ENCODE data around the gene SNAPC2.

SNAPC2 gene

GRCh38 chr19:7898967-7899366, 21.2 kb upstream of the SNAPC2 start:
- Histone ChIP-seq H3K4me1 (ENCODE audit: insufficient read depth, poor library complexity, severe bottlenecking) (peaks cover 21% of the 10 kb centered on the region), H3K9me3 (ENCODE audit: severe bottlenecking) (no peaks in the 10 kb centered on the region), H3K4me3 (ENCODE audit: severe bottlenecking) (no peak overlapping the region), H3K27ac (ENCODE audit: poor library complexity, severe bottlenecking) (no peak overlapping the region), H3K27me3 (ENCODE audit: insufficient read depth, poor library complexity, severe bottlenecking) (no peaks in the 10 kb centered on the region), H3K36me3 (ENCODE audit: low read depth) (peaks cover 13% of the 10 kb centered on the region)
- TF ChIP-seq CTCF (IDR thresholded peaks at IDR 0.05; ENCODE audit: poor library complexity, severe bottlenecking) = no peak
- DNase-seq (ENCODE audit: low spot score) = no peak
- ATAC-seq (ENCODE audit: low read depth) = no peak

GRCh38 chr19:7899751-7900378, 20.3 kb upstream of the SNAPC2 start:
- H3K9me3 ChIP-seq (ENCODE audit: severe bottlenecking) = no peaks in the 10 kb centered on the region
- no peak for ATAC-seq (ENCODE audit: low read depth)
- peaks cover 17% of the 10 kb centered on the region for H3K4me1 ChIP-seq (ENCODE audit: insufficient read depth, poor library complexity, severe bottlenecking)
- TF ChIP-seq CTCF (IDR thresholded peaks at IDR 0.05; ENCODE audit: poor library complexity, severe bottlenecking) = no peak
- H3K27me3 ChIP-seq (ENCODE audit: insufficient read depth, poor library complexity, severe bottlenecking) = no peaks in the 10 kb centered on the region
- peak; percentile 59 for DNase-seq (ENCODE audit: low spot score)
- H3K4me3 ChIP-seq (ENCODE audit: severe bottlenecking) = no peak overlapping the region
- H3K36me3 ChIP-seq (ENCODE audit: low read depth) = peaks cover 13% of the 10 kb centered on the region
- H3K27ac ChIP-seq (ENCODE audit: poor library complexity, severe bottlenecking) = peak overlapping the region; percentile 67

- ATAC-seq (ENCODE audit: low read depth) (no peak), DNase-seq (ENCODE audit: low spot score) (peak; percentile 45)
- Histone ChIP-seq H3K27me3 (ENCODE audit: insufficient read depth, poor library complexity, severe bottlenecking) (no peaks in the 10 kb centered on the region), H3K4me1 (ENCODE audit: insufficient read depth, poor library complexity, severe bottlenecking) (peaks cover 15% of the 10 kb centered on the region), H3K27ac (ENCODE audit: poor library complexity, severe bottlenecking) (peak overlapping the region; percentile 67), H3K36me3 (ENCODE audit: low read depth) (peaks cover 17% of the 10 kb centered on the region), H3K9me3 (ENCODE audit: severe bottlenecking) (no peaks in the 10 kb centered on the region), H3K4me3 (ENCODE audit: severe bottlenecking) (no peak overlapping the region)
- no peak for TF ChIP-seq CTCF (IDR thresholded peaks at IDR 0.05; ENCODE audit: poor library complexity, severe bottlenecking)
Measured at GRCh38 chr19:7900401-7900870, 19.7 kb upstream of the SNAPC2 start.

GRCh38 chr19:7900931-7901330, 19.2 kb upstream of the SNAPC2 start:
- no peaks in the 10 kb centered on the region for H3K27me3 ChIP-seq (ENCODE audit: insufficient read depth, poor library complexity, severe bottlenecking)
- H3K27ac ChIP-seq (ENCODE audit: poor library complexity, severe bottlenecking) = peak overlapping the region; percentile 67
- no peak for TF ChIP-seq CTCF (IDR thresholded peaks at IDR 0.05; ENCODE audit: poor library complexity, severe bottlenecking)
- H3K36me3 ChIP-seq (ENCODE audit: low read depth) = peaks cover 22% of the 10 kb centered on the region
- ATAC-seq (ENCODE audit: low read depth) (peak; percentile 39; the same call in 1 of the 3 replicates), DNase-seq (ENCODE audit: low spot score) (no peak)
- peaks cover 13% of the 10 kb centered on the region for H3K4me1 ChIP-seq (ENCODE audit: insufficient read depth, poor library complexity, severe bottlenecking)
- H3K4me3 ChIP-seq (ENCODE audit: severe bottlenecking) = no peak overlapping the region
- no peaks in the 10 kb centered on the region for H3K9me3 ChIP-seq (ENCODE audit: severe bottlenecking)

GRCh38 chr19:7901337-7901736, 18.8 kb upstream of the SNAPC2 start:
- Histone ChIP-seq H3K27ac (ENCODE audit: poor library complexity, severe bottlenecking) (peak overlapping the region; percentile 67), H3K4me1 (ENCODE audit: insufficient read depth, poor library complexity, severe bottlenecking) (peaks cover 13% of the 10 kb centered on the region), H3K27me3 (ENCODE audit: insufficient read depth, poor library complexity, severe bottlenecking) (no peaks in the 10 kb centered on the region), H3K4me3 (ENCODE audit: severe bottlenecking) (no peak overlapping the region), H3K9me3 (ENCODE audit: severe bottlenecking) (no peaks in the 10 kb centered on the region), H3K36me3 (ENCODE audit: low read depth) (peaks cover 26% of the 10 kb centered on the region)
- ATAC-seq (ENCODE audit: low read depth) (no peak), DNase-seq (ENCODE audit: low spot score) (no peak)
- TF ChIP-seq CTCF (IDR thresholded peaks at IDR 0.05; ENCODE audit: poor library complexity, severe bottlenecking) = no peak

Measured in RWPE2 (cell line).